Tibial artery (tissue), 4 donors: ENCODE results near the gene SYNDIG1.

ENCODE experiments used
- DNase-seq, 2 donors: peaks; one replicate each; pipeline ENCODE4 v3.0.0-alpha.2; 2019
- H3K27ac ChIP-seq, 2 donors: fragments of 200-600 bp; sonication (generic) in 1 of 2; 1 replicate in 1 of 2; 2 replicates in 1 of 2; pipeline ENCODE4 v1.5.1; 2018 to 2019; ENCODE audit warnings: mild to moderate bottlenecking in 1 of 2
- H3K27me3 ChIP-seq, 2 donors: fragments of 200-600 bp; sonication (generic) in 1 of 2; one replicate each; pipeline versions ENCODE4 v1.5.1 to v1.6.0; 2016 to 2019
- H3K36me3 ChIP-seq, 3 donors: fragments of 200-600 bp; sonication (generic) in 2 of 3; one replicate each; pipeline ENCODE4 v1.5.1; 2016 to 2019; ENCODE audit warnings: mild to moderate bottlenecking in 2 of 3
- H3K4me1 ChIP-seq, 4 donors: fragments of 200-600 bp; sonication (generic) in 2 of 4; 1 replicate in 3 of 4; 2 replicates in 1 of 4; pipeline ENCODE4 v1.5.1; 2016 to 2019
- H3K4me3 ChIP-seq, 2 donors: fragments of 200-600 bp; sonication (generic) in 1 of 2; 1 replicate in 1 of 2; 2 replicates in 1 of 2; pipeline ENCODE4 v1.5.1; 2018 to 2019; ENCODE audit warnings: mild to moderate bottlenecking in 2 of 2
- H3K9me3 ChIP-seq, 3 donors: fragments of 200-600 bp; sonication (generic) in 1 of 3; one replicate each; pipeline ENCODE4 v1.5.1; 2016 to 2019
- intact Hi-C: fragments of 100-400 bp; cut with DNase I; formaldehyde crosslinking; loops from one replicate; pipeline ENCODE4 v1.15.0; 2023; ENCODE audit warnings: low total_unique reads
- TF ChIP-seq, protein P1 (sequence below), 2 experiments: fragments of 200-600 bp in 1 of 2; fragments of 450-650 bp in 1 of 2; IDR thresholded peaks; one replicate each; pipeline ENCODE4 v1.5.1; 2017 to 2019; ENCODE audit warnings: antibody characterized with exemption in 2 of 2, mild to moderate bottlenecking in 1 of 2, moderate library complexity in 1 of 2

SYNDIG1 gene

DNA sequence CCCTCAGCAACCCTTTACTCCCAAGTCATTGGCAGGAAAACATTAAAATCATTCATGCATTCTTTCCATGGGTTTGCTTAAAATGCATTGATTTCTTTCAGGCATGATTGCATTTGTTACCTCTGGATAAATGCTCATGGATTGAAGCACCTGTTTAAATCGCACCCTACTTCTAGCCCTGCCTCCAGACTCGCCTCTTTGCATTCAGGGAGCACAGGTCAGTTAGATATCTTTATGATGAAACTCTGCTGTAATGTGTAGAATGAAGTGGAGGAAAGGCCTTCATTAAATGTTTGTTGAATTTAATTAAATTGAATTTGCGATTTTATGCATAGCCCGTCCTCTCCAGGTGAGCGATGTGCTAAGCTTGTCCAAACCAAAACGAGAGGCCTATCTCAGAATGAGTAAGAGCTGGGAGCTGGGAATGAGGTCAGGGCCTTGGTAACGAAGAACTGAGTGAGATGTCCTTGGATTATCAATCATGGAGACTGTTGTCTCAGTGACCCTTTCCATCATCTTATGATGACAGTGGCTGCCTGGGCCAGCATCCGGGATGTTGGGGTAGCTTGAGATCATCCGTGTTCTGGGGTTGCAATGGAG is 210.1 kb downstream of the SYNDIG1 start:
- peak in 1 of 2 donors; percentile 47 for DNase-seq
- Histone ChIP-seq H3K9me3 (no peaks in the 10 kb centered on the region), H3K4me1 (no peaks in the 10 kb centered on the region), H3K36me3 (no peaks in the 10 kb centered on the region), H3K27me3 (no peaks in the 10 kb centered on the region), H3K4me3 (no peak overlapping the region), H3K27ac (no peak overlapping the region)
- intact Hi-C loops = no loop called here
- TF ChIP-seq, protein P1, sequence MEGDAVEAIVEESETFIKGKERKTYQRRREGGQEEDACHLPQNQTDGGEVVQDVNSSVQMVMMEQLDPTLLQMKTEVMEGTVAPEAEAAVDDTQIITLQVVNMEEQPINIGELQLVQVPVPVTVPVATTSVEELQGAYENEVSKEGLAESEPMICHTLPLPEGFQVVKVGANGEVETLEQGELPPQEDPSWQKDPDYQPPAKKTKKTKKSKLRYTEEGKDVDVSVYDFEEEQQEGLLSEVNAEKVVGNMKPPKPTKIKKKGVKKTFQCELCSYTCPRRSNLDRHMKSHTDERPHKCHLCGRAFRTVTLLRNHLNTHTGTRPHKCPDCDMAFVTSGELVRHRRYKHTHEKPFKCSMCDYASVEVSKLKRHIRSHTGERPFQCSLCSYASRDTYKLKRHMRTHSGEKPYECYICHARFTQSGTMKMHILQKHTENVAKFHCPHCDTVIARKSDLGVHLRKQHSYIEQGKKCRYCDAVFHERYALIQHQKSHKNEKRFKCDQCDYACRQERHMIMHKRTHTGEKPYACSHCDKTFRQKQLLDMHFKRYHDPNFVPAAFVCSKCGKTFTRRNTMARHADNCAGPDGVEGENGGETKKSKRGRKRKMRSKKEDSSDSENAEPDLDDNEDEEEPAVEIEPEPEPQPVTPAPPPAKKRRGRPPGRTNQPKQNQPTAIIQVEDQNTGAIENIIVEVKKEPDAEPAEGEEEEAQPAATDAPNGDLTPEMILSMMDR (IDR thresholded peaks at IDR 0.05) = no peak

DNA sequence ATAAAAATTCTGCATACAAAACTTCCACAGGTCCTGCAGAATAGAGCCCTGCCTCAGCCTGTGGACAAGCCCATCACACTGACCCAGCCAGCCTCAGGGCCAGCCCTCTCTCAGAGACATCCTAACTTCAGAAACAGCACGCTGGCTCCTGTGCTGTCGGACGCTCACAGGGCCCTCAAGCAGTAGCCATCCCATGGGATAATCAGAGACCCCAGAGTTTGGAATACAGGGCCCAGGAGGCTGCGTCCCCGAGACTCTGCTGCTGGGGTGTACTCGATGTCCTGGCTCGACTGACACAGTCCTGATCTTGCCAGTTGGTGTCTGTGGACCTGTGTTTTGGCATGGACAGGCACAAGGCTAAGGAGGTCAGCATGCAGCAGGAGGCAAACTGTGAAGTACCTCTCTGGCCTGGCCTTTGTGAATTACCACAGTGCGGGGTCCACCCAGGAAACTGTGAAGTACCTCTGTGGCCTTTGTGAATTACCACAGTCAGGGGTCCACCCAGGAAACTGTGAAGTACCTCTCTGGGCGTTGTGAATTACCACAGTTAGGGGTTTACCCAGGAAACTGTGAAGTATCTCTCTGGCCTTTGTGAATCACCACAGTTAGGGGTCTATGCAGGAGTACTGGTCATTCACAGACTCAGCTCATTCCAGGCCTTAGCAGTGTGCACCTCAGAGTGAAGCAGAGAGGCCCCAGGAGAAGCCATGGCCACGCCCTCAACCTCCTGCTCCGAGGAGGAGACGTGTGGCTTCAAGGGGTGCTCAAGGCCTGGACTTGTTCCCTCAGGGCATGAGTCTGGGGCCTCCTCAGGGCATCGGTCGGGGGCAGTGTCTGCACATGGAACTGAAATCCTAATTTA is 212.4 kb downstream of the SYNDIG1 start:
- H3K27ac ChIP-seq = no peak overlapping the region
- H3K4me1 ChIP-seq = no peaks in the 10 kb centered on the region
- H3K4me3 ChIP-seq = no peak overlapping the region
- H3K27me3 ChIP-seq = no peaks in the 10 kb centered on the region
- TF ChIP-seq, protein P1 (IDR thresholded peaks at IDR 0.05) = no peak
- no peaks in the 10 kb centered on the region for H3K36me3 ChIP-seq
- no peaks in the 10 kb centered on the region for H3K9me3 ChIP-seq
- intact Hi-C loops = no loop called here
- peak in 1 of 2 donors; percentile 33 for DNase-seq

DNA sequence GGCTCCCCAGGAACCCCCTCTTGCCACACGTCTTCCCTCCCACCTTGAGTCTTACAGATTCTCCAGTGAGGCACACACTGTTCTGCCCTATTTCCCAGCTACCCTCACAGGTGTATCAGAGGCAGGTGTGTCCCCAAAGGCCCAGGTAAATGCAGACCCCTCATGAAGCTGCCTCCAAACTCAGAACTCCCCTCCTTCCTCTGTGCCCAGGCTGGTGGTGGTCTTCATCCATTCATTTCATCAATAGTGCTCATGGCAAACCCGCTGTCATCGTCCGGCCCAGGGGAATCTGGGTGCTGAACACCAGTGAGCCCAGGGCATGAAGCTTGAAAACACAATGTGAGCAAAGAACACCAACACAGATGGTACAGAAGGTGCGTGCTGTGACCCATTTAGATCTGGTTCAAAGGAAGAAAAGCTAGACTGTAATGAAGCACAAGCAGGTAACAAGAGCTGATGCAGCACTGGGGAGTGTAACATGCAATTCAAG is 213.1 kb downstream of the SYNDIG1 start:
- no peak overlapping the region for H3K4me3 ChIP-seq
- DNase-seq = peak; percentile 12 to 46
- intact Hi-C loops = no loop called here
- H3K27ac ChIP-seq = no peak overlapping the region
- TF ChIP-seq, protein P1 (IDR thresholded peaks at IDR 0.05) = no peak
- no peaks in the 10 kb centered on the region for H3K27me3 ChIP-seq
- peaks cover 0 to 2% (median 0%) of the 10 kb centered on the region in 3 donors for H3K9me3 ChIP-seq
- H3K4me1 ChIP-seq = no peaks in the 10 kb centered on the region
- H3K36me3 ChIP-seq = no peaks in the 10 kb centered on the region

DNA sequence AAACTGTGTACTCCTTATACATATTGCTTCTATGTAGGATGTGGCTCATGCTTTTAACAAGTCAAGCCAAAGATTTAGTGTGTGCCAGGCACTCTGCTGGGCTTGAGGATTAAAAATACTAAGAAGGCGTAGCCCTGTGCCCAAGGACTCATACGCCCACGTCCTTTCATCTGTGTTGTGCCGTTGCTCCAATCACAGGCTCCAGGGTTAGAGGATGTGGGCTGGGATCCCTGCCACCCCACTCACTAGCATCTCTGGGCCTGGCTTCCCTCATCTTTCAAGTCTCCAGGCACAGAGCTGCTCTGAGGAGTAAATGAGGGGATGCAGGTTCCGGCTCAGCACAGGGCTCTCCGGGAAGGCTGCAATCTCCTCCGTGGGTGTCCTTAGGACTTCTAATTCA is 214.2 kb downstream of the SYNDIG1 start:
- intact Hi-C loops = no loop called here
- TF ChIP-seq, protein P1 (IDR thresholded peaks at IDR 0.05) = no peak
- Histone ChIP-seq H3K4me3 (no peak overlapping the region), H3K36me3 (no peaks in the 10 kb centered on the region), H3K4me1 (no peaks in the 10 kb centered on the region), H3K27ac (no peak overlapping the region), H3K27me3 (no peaks in the 10 kb centered on the region), H3K9me3 (peaks cover 0 to 6% (median 0%) of the 10 kb centered on the region in 3 donors)
- DNase-seq = peak in 1 of 2 donors; percentile 2

DNA sequence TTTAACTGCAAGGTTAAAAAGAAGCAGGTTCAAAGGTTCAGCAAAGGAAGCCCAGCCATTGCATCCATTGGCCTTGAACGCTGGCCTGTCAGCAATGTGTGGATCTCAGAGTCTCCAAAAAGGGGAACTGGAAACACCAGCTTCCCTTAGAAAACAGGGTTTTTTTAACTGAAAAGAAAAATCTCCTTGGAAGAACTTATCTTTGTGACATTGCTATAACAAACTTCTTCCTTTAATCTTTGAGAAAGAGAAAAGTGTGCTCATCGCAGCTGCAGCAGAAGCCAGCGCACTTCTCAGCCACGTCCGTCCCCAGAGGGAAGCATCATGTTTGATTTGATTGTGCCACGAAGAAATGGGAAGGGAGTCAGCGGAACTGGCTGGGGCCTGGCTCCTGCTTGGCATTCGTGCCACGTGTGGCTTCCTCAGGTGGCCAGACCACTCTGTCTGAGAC is 215.0 kb downstream of the SYNDIG1 start:
- Histone ChIP-seq H3K27ac (no peak overlapping the region), H3K4me1 (no peaks in the 10 kb centered on the region), H3K27me3 (no peaks in the 10 kb centered on the region), H3K36me3 (no peaks in the 10 kb centered on the region), H3K4me3 (no peak overlapping the region), H3K9me3 (peaks cover 0 to 6% (median 0%) of the 10 kb centered on the region in 3 donors)
- intact Hi-C loops = no loop called here
- TF ChIP-seq, protein P1 (IDR thresholded peaks at IDR 0.05) = no peak
- DNase-seq = peak; percentile 18 to 57
